Thyroid gland (tissue), 4 donors: ENCODE data around the gene ZNF516.

Experiments used
- CTCF ChIP-seq, 6 experiments: fragments of 200-600 bp in 3 of 6; fragments of 450-650 bp in 3 of 6; sonication (generic) in 3 of 6; IDR thresholded peaks; one replicate each; pipeline ENCODE4 v1.5.1; 2016 to 2019; ENCODE audit warnings: antibody characterized with exemption in 6 of 6, mild to moderate bottlenecking in 2 of 6, inconsistent platforms in 1 of 6, moderate library complexity in 1 of 6
- POLR2A ChIP-seq, 2 donors: fragments of 450-650 bp; IDR thresholded peaks; one replicate each; pipeline ENCODE4 v1.6.1; 2017; ENCODE audit warnings: antibody characterized with exemption in 2 of 2, mild to moderate bottlenecking in 2 of 2, moderate library complexity in 1 of 2

- TF ChIP-seq CTCF (IDR thresholded peaks at IDR 0.05) (no peak), POLR2A (IDR thresholded peaks at IDR 0.05) (no peak)
Observed at GRCh38 chr18:76386071-76386470, 109.0 kb downstream of the ZNF516 start.
